Body of pancreas (tissue), 4 donors: ENCODE measurements around the gene SYT14.

Source experiments
- CTCF ChIP-seq, 7 experiments: fragments of 450-650 bp in 4 of 7; fragments of 200-600 bp in 3 of 7; sonication (generic) in 3 of 7; IDR thresholded peaks; one replicate each; pipeline ENCODE4 v1.5.1; 2016 to 2019; ENCODE audit warnings: antibody characterized with exemption in 7 of 7
- POLR2A ChIP-seq, 3 donors: fragments of 450-650 bp; IDR thresholded peaks; one replicate each; pipeline ENCODE4 v1.6.1; 2016; ENCODE audit warnings: antibody characterized with exemption in 3 of 3, mild to moderate bottlenecking in 2 of 3

GRCh38 chr1:210024282-210024681 lies 86.3 kb downstream of the SYT14 start:
- TF ChIP-seq CTCF (IDR thresholded peaks at IDR 0.05) (no peak), POLR2A (IDR thresholded peaks at IDR 0.05) (no peak)
